Measurements from ENCODE around the gene KANK2. TPM values are rescaled to one million over a fixed set of nuclear protein-coding genes. Genes with fewer than 3 reads are reported as not detected.

The KANK2 gene
- total RNA-seq, 1 experiment from 2014 or later: 17.6 TPM

DNA sequence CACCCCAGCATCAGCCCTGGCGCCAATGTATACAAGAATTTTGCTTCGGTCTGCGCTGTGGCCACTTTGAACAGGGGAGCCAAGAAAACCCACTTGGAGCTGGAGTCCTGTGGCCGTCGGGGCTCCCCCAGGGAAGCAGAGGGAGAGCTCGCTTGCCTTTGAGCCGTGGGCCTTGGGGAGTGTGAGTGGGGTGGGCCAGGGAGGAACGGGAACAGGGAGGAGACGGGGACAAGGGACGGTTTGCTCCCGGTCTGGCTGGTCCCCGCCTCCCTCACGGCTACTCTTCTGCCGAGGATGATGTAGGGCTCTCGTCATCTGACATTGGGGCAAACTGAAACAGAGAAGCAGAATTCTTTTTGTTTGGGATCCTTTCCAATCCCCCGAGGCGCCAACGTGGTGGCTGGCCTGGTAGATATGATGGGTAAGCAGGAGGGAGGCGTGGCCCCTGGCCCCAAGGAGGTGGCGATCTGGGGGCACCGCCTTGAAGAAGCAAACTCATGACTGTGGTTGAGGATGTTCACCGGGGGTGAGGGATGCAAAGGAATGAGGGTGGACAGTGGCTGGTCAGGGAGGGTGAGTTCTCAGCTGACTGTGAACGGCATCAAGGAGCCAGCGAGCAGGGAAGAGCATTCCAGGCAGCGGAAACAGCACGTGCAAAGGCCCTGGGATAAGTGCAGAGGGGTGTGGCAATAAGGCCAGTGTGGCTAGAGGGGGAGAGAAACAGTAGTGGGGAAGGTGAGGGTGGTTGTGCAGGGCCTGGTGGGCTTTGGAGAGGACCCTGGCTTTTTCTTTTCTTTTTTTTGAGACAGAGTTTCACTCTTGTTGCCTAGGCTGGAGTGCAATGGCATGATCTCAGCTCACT lies 30.8 kb downstream of the KANK2 start:
- H3K9me3 Mint-ChIP-seq (ENCODE audit: unreplicated experiment): no peaks in the 10 kb centered on the region
- Histone ChIP-seq H3K27me3 (replicated peaks; ENCODE audit: control insufficient read depth, insufficient read depth, low read length) (no peaks in the 10 kb centered on the region), H3K36me3 (ENCODE audit: control insufficient read depth, insufficient read depth, low read length) (no peaks in the 10 kb centered on the region; the same call in 1 of the 2 replicates), H3K9me3 (no peaks in the 10 kb centered on the region), H3K4me1 (no peaks in the 10 kb centered on the region), H3K4me3 (ENCODE audit: low read depth, low read length) (no peak overlapping the region)
- ChIA-PET CTCF (no interaction called here), POLR2A (no interaction called here)
- no peak for DNase-seq
- H3K36me3 Mint-ChIP-seq (ENCODE audit: insufficient read depth, unreplicated experiment): no peaks in the 10 kb centered on the region
- H3K27me3 Mint-ChIP-seq (ENCODE audit: insufficient read depth, unreplicated experiment): no peaks in the 10 kb centered on the region
- intact Hi-C loops (cut with micrococcal nuclease; ENCODE audit: unreplicated experiment): no loop called here
- H3K4me3 Mint-ChIP-seq (ENCODE audit: unreplicated experiment): no peak overlapping the region
- no TSS peak for BruUV-seq (replicated peaks)
- H3K27ac Mint-ChIP-seq (ENCODE audit: unreplicated experiment): no peak overlapping the region
- TF ChIP-seq, protein P1, sequence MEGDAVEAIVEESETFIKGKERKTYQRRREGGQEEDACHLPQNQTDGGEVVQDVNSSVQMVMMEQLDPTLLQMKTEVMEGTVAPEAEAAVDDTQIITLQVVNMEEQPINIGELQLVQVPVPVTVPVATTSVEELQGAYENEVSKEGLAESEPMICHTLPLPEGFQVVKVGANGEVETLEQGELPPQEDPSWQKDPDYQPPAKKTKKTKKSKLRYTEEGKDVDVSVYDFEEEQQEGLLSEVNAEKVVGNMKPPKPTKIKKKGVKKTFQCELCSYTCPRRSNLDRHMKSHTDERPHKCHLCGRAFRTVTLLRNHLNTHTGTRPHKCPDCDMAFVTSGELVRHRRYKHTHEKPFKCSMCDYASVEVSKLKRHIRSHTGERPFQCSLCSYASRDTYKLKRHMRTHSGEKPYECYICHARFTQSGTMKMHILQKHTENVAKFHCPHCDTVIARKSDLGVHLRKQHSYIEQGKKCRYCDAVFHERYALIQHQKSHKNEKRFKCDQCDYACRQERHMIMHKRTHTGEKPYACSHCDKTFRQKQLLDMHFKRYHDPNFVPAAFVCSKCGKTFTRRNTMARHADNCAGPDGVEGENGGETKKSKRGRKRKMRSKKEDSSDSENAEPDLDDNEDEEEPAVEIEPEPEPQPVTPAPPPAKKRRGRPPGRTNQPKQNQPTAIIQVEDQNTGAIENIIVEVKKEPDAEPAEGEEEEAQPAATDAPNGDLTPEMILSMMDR (IDR thresholded peaks at IDR 0.05; ENCODE audit: insufficient read depth in 1 of 2, low read depth in 1 of 2, low read length in 1 of 2, severe bottlenecking in 1 of 2, unreplicated experiment in 1 of 2): no peak
- no peaks in the 10 kb centered on the region for H3K4me1 Mint-ChIP-seq (ENCODE audit: low read depth, unreplicated experiment)

- no peak for DNase-seq
- no TSS peak for BruUV-seq (replicated peaks)
- TF ChIP-seq, protein P1 (IDR thresholded peaks at IDR 0.05; ENCODE audit: insufficient read depth in 1 of 2, low read depth in 1 of 2, low read length in 1 of 2, severe bottlenecking in 1 of 2, unreplicated experiment in 1 of 2): no peak
- intact Hi-C loops (cut with micrococcal nuclease; ENCODE audit: unreplicated experiment): no loop called here
- Mint-ChIP-seq H3K4me1 (ENCODE audit: low read depth, unreplicated experiment) (no peaks in the 10 kb centered on the region), H3K27me3 (ENCODE audit: insufficient read depth, unreplicated experiment) (no peaks in the 10 kb centered on the region), H3K36me3 (ENCODE audit: insufficient read depth, unreplicated experiment) (no peaks in the 10 kb centered on the region), H3K4me3 (ENCODE audit: unreplicated experiment) (no peak overlapping the region), H3K27ac (ENCODE audit: unreplicated experiment) (no peak overlapping the region), H3K9me3 (ENCODE audit: unreplicated experiment) (no peaks in the 10 kb centered on the region)
- ChIA-PET POLR2A (interaction anchor here (0.6 kb wide), 1 partner anchor 1725 kb away, joined by 10 read pairs; no protein-coding TSS in a partner anchor), CTCF (no interaction called here)
- Histone ChIP-seq H3K4me1 (no peaks in the 10 kb centered on the region), H3K9me3 (no peaks in the 10 kb centered on the region), H3K36me3 (ENCODE audit: control insufficient read depth, insufficient read depth, low read length) (no peaks in the 10 kb centered on the region; the same call in 1 of the 2 replicates), H3K4me3 (ENCODE audit: low read depth, low read length) (no peak overlapping the region), H3K27me3 (replicated peaks; ENCODE audit: control insufficient read depth, insufficient read depth, low read length) (no peaks in the 10 kb centered on the region)
These were observed 31.8 kb downstream of the KANK2 start for GRCh38 chr19:11165486-11166030.

- Histone ChIP-seq H3K4me1 (no peaks in the 10 kb centered on the region), H3K9me3 (no peaks in the 10 kb centered on the region), H3K27me3 (replicated peaks; ENCODE audit: control insufficient read depth, insufficient read depth, low read length) (no peaks in the 10 kb centered on the region), H3K4me3 (ENCODE audit: low read depth, low read length) (no peak overlapping the region), H3K36me3 (ENCODE audit: control insufficient read depth, insufficient read depth, low read length) (no peaks in the 10 kb centered on the region)
- no TSS peak for BruUV-seq (replicated peaks)
- intact Hi-C loops (cut with micrococcal nuclease; ENCODE audit: unreplicated experiment): no loop called here
- DNase-seq: no peak
- H3K4me3 Mint-ChIP-seq (ENCODE audit: unreplicated experiment): no peak overlapping the region
- H3K36me3 Mint-ChIP-seq (ENCODE audit: insufficient read depth, unreplicated experiment): no peaks in the 10 kb centered on the region
- no peak overlapping the region for H3K27ac Mint-ChIP-seq (ENCODE audit: unreplicated experiment)
- no peaks in the 10 kb centered on the region for H3K27me3 Mint-ChIP-seq (ENCODE audit: insufficient read depth, unreplicated experiment)
- TF ChIP-seq, protein P1 (IDR thresholded peaks at IDR 0.05; ENCODE audit: insufficient read depth in 1 of 2, low read depth in 1 of 2, low read length in 1 of 2, severe bottlenecking in 1 of 2, unreplicated experiment in 1 of 2): no peak
- ChIA-PET POLR2A (no interaction called here), CTCF (no interaction called here)
- H3K9me3 Mint-ChIP-seq (ENCODE audit: unreplicated experiment): no peaks in the 10 kb centered on the region
- no peaks in the 10 kb centered on the region for H3K4me1 Mint-ChIP-seq (ENCODE audit: low read depth, unreplicated experiment)
These were observed 32.4 kb downstream of the KANK2 start for GRCh38 chr19:11164879-11165406.
